ENCODE results near the gene ZPBP. TPM values are rescaled to one million over a fixed set of nuclear protein-coding genes. Genes with fewer than 3 reads are reported as not detected.

The ZPBP gene
- total and polyA plus RNA-seq, 2 of the 4 experiments (the other 2 are of a cell fraction), result not detected

DNA sequence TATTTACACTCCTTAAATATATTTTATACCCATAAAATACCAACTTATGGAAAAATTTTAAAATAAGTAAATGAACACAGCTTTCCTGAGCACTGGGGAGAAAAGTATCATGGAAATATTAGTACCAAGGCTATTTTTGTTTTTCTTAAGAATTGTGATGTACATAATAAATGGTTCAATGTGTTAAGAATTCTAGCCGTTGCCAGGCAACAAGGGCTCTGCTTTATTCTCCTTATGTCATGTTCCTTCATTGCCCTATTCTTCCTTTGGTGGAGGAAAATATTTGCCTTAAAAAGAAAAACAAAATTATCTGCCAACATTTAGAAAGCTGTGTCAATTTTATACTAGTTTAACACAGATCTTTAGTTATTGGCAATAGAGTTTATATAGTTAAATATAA, 2.6 kb upstream of the ZPBP start:
- Histone ChIP-seq H3K9me1 (ENCODE audit: insufficient read depth, low read length) (no peaks in the 10 kb centered on the region), H2AK5ac (ENCODE audit: low read depth, low read length) (no peak overlapping the region), H3K14ac (replicated peaks; ENCODE audit: low read depth, low read length) (no peak overlapping the region), H3K23ac (ENCODE audit: low read depth, low read length) (no peak overlapping the region), H2BK5ac (ENCODE audit: low read depth, low read length, poor library complexity, severe bottlenecking) (no peak overlapping the region), H3K9ac (ENCODE audit: low read depth, low read length) (no peak overlapping the region), H3K4me3 (ENCODE audit: insufficient read depth, low read depth, low read length) (no peak overlapping the region), H4K8ac (ENCODE audit: low read depth in 2 of 2, low read length in 2 of 2) (no peak overlapping the region), H2AK9ac (replicated peaks; ENCODE audit: low read depth, low read length, poor library complexity) (no peak overlapping the region), H3K27ac (ENCODE audit: insufficient read depth, low read length) (no peak overlapping the region), H4K20me1 (ENCODE audit: insufficient read depth, low read length) (no peaks in the 10 kb centered on the region), H3K79me1 (ENCODE audit: low read depth in 1 of 2, low read length in 2 of 2) (no peaks in the 10 kb centered on the region), H3K4ac (ENCODE audit: low read depth, low read length) (no peak overlapping the region), H2BK15ac (ENCODE audit: low read depth, low read length) (no peak overlapping the region), H3K18ac (ENCODE audit: low read depth, low read length) (no peak overlapping the region), H4K5ac (ENCODE audit: low read depth, low read length) (no peak overlapping the region), H2AFZ (replicated peaks; ENCODE audit: low read length, poor library complexity) (no peak overlapping the region), H3K4me2 (ENCODE audit: low read depth, low read length) (no peak overlapping the region), H3K27me3 (ENCODE audit: control insufficient read depth, insufficient read depth, low read length) (no peaks in the 10 kb centered on the region), H3K36me3 (ENCODE audit: control insufficient read depth, insufficient read depth, low read length) (no peaks in the 10 kb centered on the region), H2BK20ac (ENCODE audit: low read depth, low read length) (no peak overlapping the region), H3K9me3 (ENCODE audit: control insufficient read depth, insufficient read depth, low read length) (no peaks in the 10 kb centered on the region), H4K91ac (ENCODE audit: insufficient read depth, low read depth, low read length) (no peak overlapping the region), H3K56ac (ENCODE audit: extremely low read depth, insufficient read depth, low read length) (no peak overlapping the region), H2BK120ac (ENCODE audit: low read depth, low read length) (no peak overlapping the region), H3K4me1 (ENCODE audit: control insufficient read depth, insufficient read depth, low read length) (no peaks in the 10 kb centered on the region)
- no peak for TF ChIP-seq RCOR1 (IDR thresholded peaks at IDR 0.05; ENCODE audit: insufficient replicate concordance, low read length)
- no peak for TF ChIP-seq SMC3 (IDR thresholded peaks at IDR 0.05; ENCODE audit: low read depth, low read length)
- no peak for TF ChIP-seq CEBPB (IDR thresholded peaks at IDR 0.05; ENCODE audit: low read depth, low read length)
- TF ChIP-seq, protein P1, sequence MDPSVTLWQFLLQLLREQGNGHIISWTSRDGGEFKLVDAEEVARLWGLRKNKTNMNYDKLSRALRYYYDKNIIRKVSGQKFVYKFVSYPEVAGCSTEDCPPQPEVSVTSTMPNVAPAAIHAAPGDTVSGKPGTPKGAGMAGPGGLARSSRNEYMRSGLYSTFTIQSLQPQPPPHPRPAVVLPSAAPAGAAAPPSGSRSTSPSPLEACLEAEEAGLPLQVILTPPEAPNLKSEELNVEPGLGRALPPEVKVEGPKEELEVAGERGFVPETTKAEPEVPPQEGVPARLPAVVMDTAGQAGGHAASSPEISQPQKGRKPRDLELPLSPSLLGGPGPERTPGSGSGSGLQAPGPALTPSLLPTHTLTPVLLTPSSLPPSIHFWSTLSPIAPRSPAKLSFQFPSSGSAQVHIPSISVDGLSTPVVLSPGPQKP (IDR thresholded peaks at IDR 0.05; ENCODE audit: borderline replicate concordance, low read depth, low read length), result no peak
- no peak for TF ChIP-seq RFX5 (IDR thresholded peaks at IDR 0.05; ENCODE audit: low read depth, low read length)
- no peak for TF ChIP-seq RAD21 (IDR thresholded peaks at IDR 0.05; ENCODE audit: low read length)
- TF ChIP-seq MXI1 (IDR thresholded peaks at IDR 0.05; ENCODE audit: borderline replicate concordance, low read depth, low read length), result no peak
- TF ChIP-seq MAZ (IDR thresholded peaks at IDR 0.05; ENCODE audit: borderline replicate concordance, low read depth, low read length), result no peak
- TF ChIP-seq BHLHE40 (IDR thresholded peaks at IDR 0.05; ENCODE audit: low read depth, low read length), result no peak
- no peak for TF ChIP-seq MAFK (IDR thresholded peaks at IDR 0.05; ENCODE audit: low read depth, low read length)
- no peak for TF ChIP-seq POLR2A (IDR thresholded peaks at IDR 0.05; ENCODE audit: low read depth, low read length)
- no peak for TF ChIP-seq FOS (IDR thresholded peaks at IDR 0.05; ENCODE audit: low read depth, low read length)
- TF ChIP-seq CHD1 (IDR thresholded peaks at IDR 0.05; ENCODE audit: low read depth, low read length), result no peak
- TF ChIP-seq, protein P2, sequence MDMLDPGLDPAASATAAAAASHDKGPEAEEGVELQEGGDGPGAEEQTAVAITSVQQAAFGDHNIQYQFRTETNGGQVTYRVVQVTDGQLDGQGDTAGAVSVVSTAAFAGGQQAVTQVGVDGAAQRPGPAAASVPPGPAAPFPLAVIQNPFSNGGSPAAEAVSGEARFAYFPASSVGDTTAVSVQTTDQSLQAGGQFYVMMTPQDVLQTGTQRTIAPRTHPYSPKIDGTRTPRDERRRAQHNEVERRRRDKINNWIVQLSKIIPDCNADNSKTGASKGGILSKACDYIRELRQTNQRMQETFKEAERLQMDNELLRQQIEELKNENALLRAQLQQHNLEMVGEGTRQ (IDR thresholded peaks at IDR 0.05; ENCODE audit: low read depth, low read length), result no peak
- TF ChIP-seq, protein P3, sequence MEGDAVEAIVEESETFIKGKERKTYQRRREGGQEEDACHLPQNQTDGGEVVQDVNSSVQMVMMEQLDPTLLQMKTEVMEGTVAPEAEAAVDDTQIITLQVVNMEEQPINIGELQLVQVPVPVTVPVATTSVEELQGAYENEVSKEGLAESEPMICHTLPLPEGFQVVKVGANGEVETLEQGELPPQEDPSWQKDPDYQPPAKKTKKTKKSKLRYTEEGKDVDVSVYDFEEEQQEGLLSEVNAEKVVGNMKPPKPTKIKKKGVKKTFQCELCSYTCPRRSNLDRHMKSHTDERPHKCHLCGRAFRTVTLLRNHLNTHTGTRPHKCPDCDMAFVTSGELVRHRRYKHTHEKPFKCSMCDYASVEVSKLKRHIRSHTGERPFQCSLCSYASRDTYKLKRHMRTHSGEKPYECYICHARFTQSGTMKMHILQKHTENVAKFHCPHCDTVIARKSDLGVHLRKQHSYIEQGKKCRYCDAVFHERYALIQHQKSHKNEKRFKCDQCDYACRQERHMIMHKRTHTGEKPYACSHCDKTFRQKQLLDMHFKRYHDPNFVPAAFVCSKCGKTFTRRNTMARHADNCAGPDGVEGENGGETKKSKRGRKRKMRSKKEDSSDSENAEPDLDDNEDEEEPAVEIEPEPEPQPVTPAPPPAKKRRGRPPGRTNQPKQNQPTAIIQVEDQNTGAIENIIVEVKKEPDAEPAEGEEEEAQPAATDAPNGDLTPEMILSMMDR (conservative IDR thresholded peaks at IDR 0.05; ENCODE audit: low read depth, low read length), result no peak
- no peak for TF ChIP-seq NFE2L2 (IDR thresholded peaks at IDR 0.05; ENCODE audit: low read depth, low read length)
- dilution Hi-C loops (cut with HindIII; ENCODE audit: low sequenced_read_pairs, unreplicated experiment), result no loop called here
- ATAC-seq (ENCODE audit: low read depth), result no peak
- intact Hi-C loops (cut with micrococcal nuclease), result no loop called here
- in situ Hi-C loops (cut with MboI; ENCODE audit: low sequenced_read_pairs), result no loop called here
- CTCF ChIA-PET, result no interaction called here
- WGBS, 2 experiments (ENCODE audit: extremely low coverage in 2 of 2, insufficient read length in 1 of 2), result no CpG with 5 or more reads among the region's 1 CpG
- BruUV-seq (replicated peaks), result no TSS peak
- POLR2A ChIA-PET (ENCODE audit: unreplicated experiment), result no interaction called here
- DNase-seq, result no peak

Data from IMR-90 (cell line).